ENCODE measurements around the gene VSIG1. TPM values are rescaled to one million over a fixed set of nuclear protein-coding genes. Genes with fewer than 3 reads are reported as not detected.

Gene VSIG1
- 0.19 and 0.72 TPM in 2 replicates for total RNA-seq

GRCh38 chrX:108044554-108045256 lies at the start of gene VSIG1:
VSIG1 (plus strand) TSS chrX:108045065; CDS start chrX:108045131, 66 bp downstream.

GRCh38 chrX:108091264-108091877 lies 46.5 kb downstream of the VSIG1 start, which contains the start of the genes ATG4A and PSMD10:
ATG4A (plus strand) TSS chrX:108091778; CDS start chrX:108091827, 49 bp downstream.
PSMD10 (minus strand) TSS chrX:108091542; CDS start chrX:108091520, 22 bp downstream.

Other genes starting within 250 kb of the VSIG1 start
- gene MID2, start 219.2 kb upstream of the VSIG1 start, total RNA-seq: 28.6 and 33.2 TPM in 2 replicates
- gene TEX13B, start 62.7 kb upstream of the VSIG1 start, total RNA-seq: not detected in 2 replicates
- 99.1 and 117 TPM in 2 replicates for gene PSMD10, start 46.5 kb downstream of the VSIG1 start, total RNA-seq
- 22.4 and 30.0 TPM in 2 replicates for gene ATG4A, start 46.7 kb downstream of the VSIG1 start, total RNA-seq

All from endothelial cell of coronary artery (primary cell).